Spinal cord (tissue), 10 donors: ENCODE data around the gene ADAM30. TPM values are rescaled to one million over a fixed set of nuclear protein-coding genes. Genes with fewer than 3 reads are reported as not detected.
A peak's percentile ranks its signal among the peaks of the same experiment; 100 is the strongest.

Source experiments
- DNase-seq, 6 donors: peaks; one replicate each; pipeline versions ENCODE4 v3.0.0 to v3.0.0-alpha.2; 2013 to 2015; ENCODE audit warnings: low spot score in 6 of 6, low read depth in 4 of 6
- H3K27ac ChIP-seq: one replicate; pipeline ENCODE4 v1.5.1; 2013; ENCODE audit warnings: low read depth, low read length, control low read depth
- H3K27me3 ChIP-seq: one replicate; pipeline ENCODE4 v1.6.1; 2013; ENCODE audit warnings: low read length; ENCODE audit not compliant: control insufficient read depth, insufficient read depth
- H3K36me3 ChIP-seq: one replicate; pipeline ENCODE4 v1.6.1; 2013; ENCODE audit warnings: low read length; ENCODE audit not compliant: control insufficient read depth, insufficient read depth
- H3K4me1 ChIP-seq: one replicate; pipeline ENCODE4 v1.6.1; 2013; ENCODE audit warnings: low read length; ENCODE audit not compliant: control insufficient read depth, insufficient read depth
- H3K4me3 ChIP-seq: one replicate; pipeline ENCODE4 v1.5.1; 2013; ENCODE audit warnings: low read depth, low read length, control low read depth
- H3K9me3 ChIP-seq: one replicate; pipeline ENCODE4 v1.6.1; 2013; ENCODE audit warnings: low read length; ENCODE audit not compliant: control insufficient read depth, insufficient read depth
- WGBS: methylation state at CpG from one replicate; pipeline ENCODE4 v1.1.5; 2013; ENCODE audit warnings: missing lambda C conversion rate; ENCODE audit not compliant: insufficient coverage; 5-methylcytosine and 5-hydroxymethylcytosine counted together
- polyA plus RNA-seq, 2 donors: library from polyadenylated mRNA; unstranded; fragments of 120-200 nt; gene quantifications; one replicate each; pipeline ENCODE4 v1.2.1, GENCODE V29; 2013; ENCODE audit not compliant: insufficient read length in 2 of 2
- total RNA-seq, 2 donors: library from RNA; depleted of rRNA in 1 of 2; stranded (reverse); fragments of 120-200 nt in 1 of 2; fragments of >200 nt in 1 of 2; gene quantifications; one replicate each; pipeline versions ENCODE4 v1.2.3 to v1.2.4, GENCODE V29; 2013 to 2014
- donor health status: healthy.

ADAM30 gene
- total and polyA plus RNA-seq, 4 donors: not detected

GRCh38 chr1:119924948-119925898, 28.9 kb upstream of the ADAM30 start:
- Histone ChIP-seq H3K9me3 (no peaks in the 10 kb centered on the region), H3K27ac (no peak overlapping the region), H3K4me1 (no peaks in the 10 kb centered on the region), H3K4me3 (no peak overlapping the region), H3K36me3 (peaks cover 19% of the 10 kb centered on the region), H3K27me3 (no peaks in the 10 kb centered on the region)
- WGBS: 80% methylated on average over 14 of the region's 19 CpGs
- DNase-seq: peak in 2 of 6 donors; percentile 16 to 52

- Histone ChIP-seq H3K27me3 (no peaks in the 10 kb centered on the region), H3K4me3 (no peak overlapping the region), H3K4me1 (no peaks in the 10 kb centered on the region), H3K9me3 (no peaks in the 10 kb centered on the region), H3K27ac (no peak overlapping the region), H3K36me3 (peaks cover 36% of the 10 kb centered on the region)
- no peak for DNase-seq
- WGBS: 92% methylated on average over 7 of the region's 8 CpGs
Observed at GRCh38 chr1:119920104-119920968, 24.0 kb upstream of the ADAM30 start.

- WGBS: 100% methylated on average over 5 of the region's 7 CpGs
- H3K36me3 ChIP-seq: peaks cover 34% of the 10 kb centered on the region
Observed at GRCh38 chr1:119919241-119919640, 22.9 kb upstream of the ADAM30 start.

GRCh38 chr1:119918301-119918700, 22.0 kb upstream of the ADAM30 start:
- H3K4me3 ChIP-seq: no peak overlapping the region
- no peak overlapping the region for H3K27ac ChIP-seq
- no peak for DNase-seq
- H3K4me1 ChIP-seq: no peaks in the 10 kb centered on the region
- peaks cover 30% of the 10 kb centered on the region for H3K36me3 ChIP-seq
- no peaks in the 10 kb centered on the region for H3K27me3 ChIP-seq
- 86% methylated on average over 5 of the region's 7 CpGs for WGBS
- H3K9me3 ChIP-seq: no peaks in the 10 kb centered on the region

More at GRCh38 chr1:119919241-119919640, 22.9 kb upstream of the ADAM30 start:
- H3K9me3 ChIP-seq: no peaks in the 10 kb centered on the region
- DNase-seq: no peak
- no peaks in the 10 kb centered on the region for H3K27me3 ChIP-seq
- no peak overlapping the region for H3K4me3 ChIP-seq
- H3K4me1 ChIP-seq: no peaks in the 10 kb centered on the region
- H3K27ac ChIP-seq: no peak overlapping the region

GRCh38 chr1:119917304-119918055, 21.2 kb upstream of the ADAM30 start:
- WGBS: 100% methylated on average over 1 of the region's 5 CpGs
- H3K4me3 ChIP-seq: no peak overlapping the region
- H3K27ac ChIP-seq: no peak overlapping the region
- no peaks in the 10 kb centered on the region for H3K4me1 ChIP-seq
- no peak for DNase-seq
- peaks cover 30% of the 10 kb centered on the region for H3K36me3 ChIP-seq
- no peaks in the 10 kb centered on the region for H3K27me3 ChIP-seq
- no peaks in the 10 kb centered on the region for H3K9me3 ChIP-seq

GRCh38 chr1:119915517-119915916, 19.2 kb upstream of the ADAM30 start:
- H3K9me3 ChIP-seq: no peaks in the 10 kb centered on the region
- WGBS: 96% methylated on average over 5 of the region's 6 CpGs
- no peaks in the 10 kb centered on the region for H3K27me3 ChIP-seq
- no peak for DNase-seq
- H3K27ac ChIP-seq: no peak overlapping the region
- peaks cover 30% of the 10 kb centered on the region for H3K36me3 ChIP-seq
- no peak overlapping the region for H3K4me3 ChIP-seq
- H3K4me1 ChIP-seq: no peaks in the 10 kb centered on the region

- H3K27me3 ChIP-seq: no peaks in the 10 kb centered on the region
- H3K9me3 ChIP-seq: no peaks in the 10 kb centered on the region
- H3K4me1 ChIP-seq: no peaks in the 10 kb centered on the region
- no CpG with 5 or more reads among the region's 1 CpG for WGBS
- no peak overlapping the region for H3K4me3 ChIP-seq
- DNase-seq: no peak
- peaks cover 22% of the 10 kb centered on the region for H3K36me3 ChIP-seq
- no peak overlapping the region for H3K27ac ChIP-seq
Observed at GRCh38 chr1:119914071-119914470, 17.8 kb upstream of the ADAM30 start.

- no peak overlapping the region for H3K4me3 ChIP-seq
- WGBS: 89% methylated on average over 1 of the region's 3 CpGs
- H3K9me3 ChIP-seq: no peaks in the 10 kb centered on the region
- H3K27ac ChIP-seq: no peak overlapping the region
- no peaks in the 10 kb centered on the region for H3K27me3 ChIP-seq
- no peaks in the 10 kb centered on the region for H3K4me1 ChIP-seq
- H3K36me3 ChIP-seq: peaks cover 15% of the 10 kb centered on the region
- no peak for DNase-seq
Observed at GRCh38 chr1:119912963-119913362, 16.6 kb upstream of the ADAM30 start.

- Histone ChIP-seq H3K4me3 (no peak overlapping the region), H3K36me3 (peaks cover 15% of the 10 kb centered on the region), H3K4me1 (no peaks in the 10 kb centered on the region), H3K27ac (no peak overlapping the region), H3K9me3 (no peaks in the 10 kb centered on the region), H3K27me3 (no peaks in the 10 kb centered on the region)
- no CpG with 5 or more reads among the region's 2 CpGs for WGBS
- DNase-seq: no peak
Observed at GRCh38 chr1:119911775-119912174, 15.5 kb upstream of the ADAM30 start.
